ENCODE results near the gene MORN4.
A peak's percentile ranks its signal among the peaks of the same experiment; 100 is the strongest.
"Not testable (repeated sequence)": the region's sequence is repeated elsewhere in the genome, so short reads cannot be mapped to it uniquely, and the experiment has no call there.

The MORN4 gene

DNA sequence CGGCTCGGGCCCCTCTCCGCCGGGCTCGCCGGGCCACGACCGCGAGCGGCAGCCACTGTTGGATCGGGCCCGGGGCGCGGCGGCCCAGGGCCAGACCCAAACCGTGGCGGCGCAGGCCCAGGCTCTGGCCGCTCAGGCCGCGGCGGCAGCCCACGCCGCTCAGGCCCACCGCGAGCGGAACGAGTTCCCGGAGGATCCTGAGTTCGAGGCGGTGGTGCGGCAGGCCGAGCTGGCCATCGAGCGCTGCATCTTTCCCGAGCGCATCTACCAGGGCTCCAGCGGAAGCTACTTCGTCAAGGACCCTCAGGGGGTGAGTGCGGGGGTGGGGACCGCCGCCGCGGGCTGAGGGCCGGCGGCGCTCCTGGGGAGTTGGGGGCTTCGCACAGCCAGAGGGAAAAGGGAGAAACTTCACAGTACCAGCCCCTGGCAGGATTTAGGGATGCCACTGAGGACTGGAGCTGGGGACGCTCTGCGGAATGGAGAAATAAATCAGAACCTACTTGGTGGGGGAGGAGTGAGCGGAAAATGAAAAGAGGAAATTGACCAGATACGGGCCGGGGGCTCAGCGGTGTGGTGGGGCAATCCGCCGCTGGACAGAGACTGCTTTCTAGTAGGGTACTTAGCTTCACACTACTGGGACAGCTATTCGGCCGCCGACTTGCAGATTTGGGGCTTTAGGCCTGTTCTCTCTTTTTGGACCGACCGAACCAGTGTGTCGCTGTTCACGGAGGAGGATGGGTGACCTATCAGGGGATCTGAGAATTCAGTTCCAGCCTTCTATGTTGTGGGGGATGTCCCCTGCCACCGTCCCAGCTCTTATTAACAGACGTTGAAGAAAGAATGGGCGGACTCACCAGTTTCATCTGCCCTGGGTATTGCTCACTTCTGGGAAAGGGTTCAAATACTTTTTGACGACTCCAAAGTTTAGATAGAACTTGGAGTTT, 7.8 kb upstream of the MORN4 start:
- DNase-seq (ENCODE audit: low read depth): no peak

DNA sequence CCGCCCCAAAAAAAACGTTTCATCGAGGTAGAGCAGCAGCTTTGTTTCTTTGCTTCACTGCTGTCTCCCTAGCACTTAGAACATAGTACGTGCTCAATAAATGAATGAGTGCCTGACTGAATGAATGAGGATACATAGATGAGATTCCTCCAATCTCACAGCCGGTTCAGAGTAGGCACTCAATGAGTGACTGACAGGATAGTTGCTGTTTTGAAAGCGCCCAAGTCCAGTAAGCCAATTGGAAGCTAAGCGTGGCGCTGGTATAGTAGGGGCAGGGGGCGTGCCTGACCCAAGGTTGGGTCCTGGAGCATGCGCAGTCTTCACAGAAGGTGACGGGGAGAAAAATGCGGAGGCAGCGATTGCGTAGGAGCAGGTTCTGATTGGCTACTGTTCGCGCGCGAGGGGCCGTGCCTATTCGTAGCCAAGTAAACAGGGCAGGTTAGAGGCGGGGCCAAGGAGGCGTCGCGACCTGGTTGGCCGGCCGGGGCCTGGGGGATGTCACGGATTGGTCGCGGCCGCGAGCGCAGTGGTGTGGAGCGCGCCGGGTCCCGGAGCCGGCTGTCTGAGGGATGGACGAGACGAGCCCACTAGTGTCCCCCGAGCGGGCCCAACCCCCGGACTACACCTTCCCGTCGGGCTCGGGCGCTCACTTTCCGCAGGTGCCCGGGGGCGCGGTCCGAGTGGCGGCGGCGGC, 7.0 kb upstream of the MORN4 start, which contains the start of gene PI4K2A:
Gene PI4K2A (plus strand): TSS at position 498 of the 694 bp plus-strand sequence. CDS start 72 bp downstream, at position 570.
- peak; percentile 98 for DNase-seq (ENCODE audit: low read depth)

DNA sequence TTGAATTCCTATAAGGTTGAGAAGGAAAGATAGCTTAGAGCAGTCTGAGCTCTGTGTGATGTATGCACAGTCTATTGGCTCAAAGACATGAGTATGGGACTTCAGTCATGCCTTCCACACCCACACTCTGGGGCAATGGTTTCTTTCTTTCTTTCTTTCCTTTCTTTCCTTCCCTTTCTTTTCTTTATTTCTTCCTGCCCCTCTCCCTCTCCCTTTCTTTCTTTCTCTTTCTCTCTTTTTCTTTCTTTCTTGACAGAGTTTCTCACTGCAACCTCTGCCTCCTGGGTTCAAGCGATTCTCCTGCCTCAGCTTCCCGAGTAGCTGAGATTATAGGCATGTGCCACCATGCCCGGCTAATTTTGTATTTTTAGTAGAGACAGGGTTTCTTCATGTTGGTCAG, 5.8 kb upstream of the MORN4 start:
- not testable (repeated sequence) for DNase-seq (ENCODE audit: low read depth)

DNA sequence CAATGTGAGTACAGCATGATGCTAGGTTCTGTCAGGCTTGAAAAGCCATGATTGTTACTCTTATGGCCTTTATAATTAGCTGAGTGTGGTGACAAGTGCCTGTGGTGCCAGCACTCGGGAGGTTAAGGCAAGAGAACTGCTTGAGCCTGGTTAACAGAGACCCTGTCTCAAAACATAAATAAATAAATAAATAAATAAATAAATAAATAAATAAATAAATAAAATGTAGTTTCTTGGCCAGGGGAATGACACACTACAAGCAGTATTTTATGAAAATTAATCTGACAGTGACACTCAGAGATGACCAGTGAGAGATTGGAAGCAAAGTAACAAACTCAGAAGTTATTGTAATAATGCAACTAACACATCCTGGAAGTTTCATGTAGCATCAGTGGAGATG, 2.3 kb upstream of the MORN4 start:
- DNase-seq (ENCODE audit: low read depth): no peak

DNA sequence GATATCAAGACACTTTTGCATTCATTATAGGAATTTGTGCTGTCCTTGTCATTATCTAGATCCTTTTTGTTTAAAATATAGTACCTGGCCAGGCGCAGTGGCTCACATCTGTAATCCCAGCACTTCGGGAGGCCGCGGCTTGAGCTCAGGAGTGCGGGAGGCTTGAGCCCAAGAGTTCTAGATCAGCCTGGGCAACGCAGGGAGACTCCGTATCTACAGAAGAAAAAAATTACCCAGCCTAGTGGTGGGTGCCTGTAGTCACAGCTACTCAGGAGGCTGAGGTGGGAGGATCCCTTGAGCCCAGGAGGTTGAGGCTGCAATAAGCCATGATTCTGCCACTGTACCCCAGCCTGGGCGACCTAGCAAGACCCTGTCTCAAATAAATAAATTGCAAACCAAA, 621 bp upstream of the MORN4 start:
- DNase-seq (ENCODE audit: low read depth): no peak

DNA sequence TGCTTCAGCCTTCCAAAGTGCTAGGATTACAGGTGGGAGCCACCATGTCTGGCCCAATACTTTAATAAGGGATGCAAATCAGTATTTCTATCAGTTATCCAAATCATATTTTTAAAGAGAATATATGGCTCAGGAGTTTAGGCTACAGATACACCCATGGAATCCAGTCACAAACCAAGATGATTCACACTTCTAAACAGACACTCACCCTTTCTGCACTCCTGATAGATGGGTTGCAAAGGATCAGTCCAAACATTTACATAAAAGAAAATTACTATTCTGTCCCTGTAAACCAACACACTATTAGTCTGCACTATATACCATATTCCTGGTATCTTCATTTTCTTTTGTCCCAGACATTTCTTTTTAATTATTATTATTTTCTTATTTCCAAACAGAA, 2.2 kb downstream of the MORN4 start:
- DNase-seq (ENCODE audit: low read depth): no peak

DNA sequence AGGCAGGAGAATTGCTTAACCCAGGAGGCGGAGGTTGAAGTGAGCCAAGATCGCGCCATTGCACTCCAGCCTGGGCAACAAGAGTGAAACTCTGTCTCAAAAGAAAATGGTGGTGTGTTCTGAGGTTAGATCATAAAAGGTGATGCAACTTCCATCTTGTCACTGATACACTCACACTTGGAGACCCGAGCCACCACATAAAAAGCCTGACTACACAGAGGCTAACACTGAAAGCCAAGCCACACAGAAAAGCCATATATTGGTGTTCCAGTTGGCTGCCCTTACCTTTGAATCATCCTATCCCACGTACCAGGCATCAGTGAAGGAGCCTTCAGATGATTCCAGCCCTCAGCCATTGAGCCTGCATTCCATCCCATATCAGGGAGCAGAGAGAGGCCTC, 4.0 kb downstream of the MORN4 start:
- no peak for DNase-seq (ENCODE audit: low read depth)

DNA sequence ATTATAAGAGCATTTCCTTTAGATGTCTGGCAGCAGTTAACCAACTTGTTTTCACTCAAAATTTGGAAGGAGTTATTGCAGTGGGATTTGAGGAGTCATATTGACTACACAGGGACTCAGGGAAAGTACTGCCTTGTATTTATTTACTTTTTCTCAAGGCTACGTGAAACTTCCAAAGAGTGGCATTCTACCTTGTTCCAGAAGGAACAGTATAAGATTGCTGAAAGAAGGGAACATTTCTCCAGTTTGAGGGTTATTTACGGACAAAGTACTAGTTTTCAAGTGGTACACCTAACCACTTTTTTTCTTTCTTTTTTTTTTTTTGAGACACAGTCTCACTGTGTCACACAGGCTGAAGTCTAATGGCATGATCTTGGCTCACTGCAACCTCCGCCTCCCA, 5.1 kb downstream of the MORN4 start:
- DNase-seq (ENCODE audit: low read depth): no peak

DNA sequence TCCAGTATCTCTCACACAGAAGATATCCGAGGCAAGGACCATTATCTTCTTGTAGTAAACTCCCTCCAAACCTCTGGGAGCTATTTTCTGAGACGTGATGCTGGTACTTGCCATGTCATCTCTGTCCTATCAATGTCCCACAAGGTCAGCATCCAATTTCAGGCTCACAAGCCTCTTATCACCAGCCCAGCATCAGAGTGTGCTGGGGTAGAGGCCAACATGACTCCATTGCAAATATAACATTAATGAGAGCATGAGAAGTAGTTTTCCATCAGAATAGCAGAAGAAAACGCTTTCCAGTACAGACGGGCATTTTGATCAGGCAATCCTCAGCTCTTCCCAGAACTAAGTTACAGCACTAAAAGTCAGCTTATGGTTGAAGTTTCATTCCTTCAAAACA, 5.6 kb downstream of the MORN4 start:
- DNase-seq (ENCODE audit: low read depth): no peak

DNA sequence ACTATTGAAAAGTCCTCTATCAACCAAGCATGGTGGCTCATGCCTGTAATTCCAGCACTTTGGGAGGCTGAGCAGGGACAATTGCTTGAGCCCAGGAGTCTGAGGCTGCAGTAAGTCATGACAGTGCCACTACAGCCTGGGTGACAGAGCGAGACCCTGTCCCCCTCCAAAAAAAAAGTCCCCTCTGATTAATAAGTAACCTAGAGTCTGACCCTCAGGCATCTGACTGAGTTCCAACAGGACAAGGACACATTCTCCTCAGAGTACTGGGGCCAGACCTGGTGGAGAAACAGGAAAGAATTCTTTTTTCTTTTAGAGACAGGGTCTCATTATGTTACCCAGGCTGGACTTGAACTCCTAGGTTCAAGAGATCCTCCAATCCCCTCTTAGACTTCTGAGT, 10.0 kb downstream of the MORN4 start:
- no peak for DNase-seq (ENCODE audit: low read depth)

DNA sequence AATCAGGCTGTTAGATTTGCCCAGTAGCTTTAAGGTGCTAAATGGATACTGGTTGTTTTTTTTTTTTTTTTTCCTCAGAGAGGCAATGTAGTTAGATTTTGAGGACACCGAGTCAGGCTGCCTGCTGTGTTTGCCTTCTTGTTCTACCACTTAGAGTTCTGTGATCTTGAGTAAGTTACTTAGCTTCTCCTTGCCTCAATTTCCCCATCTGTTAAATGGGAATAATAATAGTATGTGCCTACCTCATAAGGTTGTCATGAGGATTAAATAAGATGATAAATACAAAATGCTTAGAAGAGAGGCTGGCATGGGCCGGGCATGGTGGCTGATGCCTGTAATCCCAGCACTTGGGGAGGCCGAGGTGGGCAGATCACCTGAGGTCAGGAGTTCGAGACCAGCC, 14.6 kb downstream of the MORN4 start:
- no peak for DNase-seq (ENCODE audit: low read depth)

DNA sequence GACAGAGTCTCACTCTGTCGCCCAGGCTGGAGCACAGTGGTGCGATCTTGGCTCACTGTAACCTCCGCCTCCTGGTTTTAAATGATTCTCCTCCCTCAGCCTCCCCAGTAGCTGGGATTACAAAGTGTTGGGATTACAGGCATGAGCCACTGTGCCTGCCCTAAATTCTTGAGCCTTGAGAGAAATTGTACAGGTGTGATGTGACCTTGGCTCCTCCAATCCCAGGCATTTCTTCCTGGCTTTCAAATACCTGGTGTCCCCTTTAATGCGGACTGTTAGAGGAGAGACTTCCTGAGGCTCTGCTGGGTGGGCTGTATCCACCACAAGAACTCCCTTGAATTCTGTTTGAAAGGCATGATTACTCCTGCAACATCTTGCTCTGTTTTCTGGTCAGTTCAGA, 15.0 kb downstream of the MORN4 start:
- DNase-seq (ENCODE audit: low read depth): no peak

DNA sequence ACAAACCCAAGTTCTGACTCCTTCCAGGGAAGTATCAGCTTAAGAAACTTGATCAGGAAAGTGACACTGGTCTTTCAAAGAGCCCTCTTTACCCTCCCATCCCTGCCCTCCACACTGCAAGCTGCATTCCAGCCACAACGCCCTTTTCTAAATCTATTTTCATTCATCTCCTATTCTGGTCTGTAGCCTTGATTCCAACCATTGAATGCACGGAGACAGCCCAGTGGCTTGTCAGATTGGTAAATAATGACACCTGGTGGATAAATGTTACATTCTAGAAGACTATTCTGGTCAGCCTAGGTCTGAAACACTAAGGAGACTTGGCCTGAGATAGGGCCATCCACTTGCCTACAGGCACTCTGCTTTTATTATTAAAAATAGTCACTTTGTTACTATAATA, 20.9 kb downstream of the MORN4 start:
- DNase-seq (ENCODE audit: low read depth): no peak

DNA sequence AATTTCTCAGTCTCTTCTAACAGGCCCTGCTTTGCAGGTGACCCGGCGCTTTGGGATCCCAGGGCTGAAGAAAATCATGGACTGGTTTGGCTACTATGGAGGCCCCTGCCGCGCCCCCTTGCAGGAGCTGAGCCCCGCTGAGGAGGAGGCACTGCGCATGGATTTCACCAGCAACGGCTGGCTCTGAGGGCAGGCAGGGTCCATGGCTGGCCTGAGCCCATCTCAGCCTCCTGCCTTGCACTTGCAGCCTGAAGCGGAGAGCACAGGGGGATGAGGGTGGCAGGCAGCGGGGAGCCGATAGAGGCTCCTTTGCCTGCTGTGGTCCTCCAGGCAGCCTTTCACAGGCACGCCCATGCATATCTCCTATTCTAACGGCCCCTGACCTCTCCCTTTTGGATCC, 21.8 kb downstream of the MORN4 start:
- no peak for DNase-seq (ENCODE audit: low read depth)

DNA sequence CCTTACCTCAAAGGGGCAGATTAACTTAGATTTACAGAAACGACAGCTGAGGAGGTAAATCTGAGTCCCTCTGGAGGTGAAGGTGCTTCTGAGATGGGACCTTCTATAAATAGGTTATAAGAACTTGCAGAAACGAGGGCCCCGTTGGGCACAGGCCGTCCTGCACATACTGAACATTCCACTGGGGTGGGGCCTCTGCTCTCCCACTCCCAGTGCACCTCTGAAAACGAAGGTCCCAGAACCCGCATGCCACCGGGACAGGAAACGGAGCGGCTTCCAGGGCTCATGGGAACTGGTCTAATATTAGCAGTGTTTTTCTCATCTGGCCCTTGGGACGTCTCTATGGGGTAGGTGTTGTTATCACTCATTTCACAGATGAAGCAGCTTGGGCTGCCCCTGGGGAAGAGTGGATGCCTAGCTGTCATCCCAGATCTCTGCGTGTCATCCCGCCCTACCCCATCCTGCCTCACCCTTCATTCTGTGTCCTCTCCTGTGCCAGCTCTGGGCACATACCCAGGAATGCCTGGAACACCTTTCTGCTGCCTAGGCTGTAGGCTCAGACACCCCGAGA, 24.2 kb downstream of the MORN4 start:
- no peak for DNase-seq (ENCODE audit: low read depth)

DNA sequence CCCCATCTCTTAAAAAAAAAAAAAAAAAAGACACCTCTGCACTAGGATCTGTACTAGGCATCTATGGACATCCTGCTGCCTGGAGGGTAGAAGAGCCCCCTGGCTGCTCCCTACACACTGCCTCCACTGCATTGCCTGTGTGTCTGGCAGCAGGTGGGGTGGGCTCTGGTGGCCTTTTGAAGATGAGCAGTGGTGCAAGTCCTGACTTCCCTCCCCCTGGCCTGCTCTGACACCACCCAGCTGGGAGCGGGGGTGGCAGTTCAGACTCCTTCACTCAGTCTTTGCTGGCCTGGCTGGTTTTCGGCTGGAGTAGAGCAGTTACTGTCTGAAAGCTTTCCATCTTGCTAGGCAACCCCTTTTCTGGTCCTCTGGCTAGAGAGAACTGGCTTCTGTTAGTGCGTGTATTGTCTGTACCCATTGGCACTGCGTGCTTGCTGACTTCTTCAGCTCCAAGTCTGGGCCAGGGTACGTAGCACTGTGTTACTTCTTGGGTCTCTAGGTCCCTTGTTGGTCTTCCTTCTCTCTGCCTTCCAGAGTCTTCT, 26.1 kb downstream of the MORN4 start:
- DNase-seq (ENCODE audit: low read depth): no peak

DNA sequence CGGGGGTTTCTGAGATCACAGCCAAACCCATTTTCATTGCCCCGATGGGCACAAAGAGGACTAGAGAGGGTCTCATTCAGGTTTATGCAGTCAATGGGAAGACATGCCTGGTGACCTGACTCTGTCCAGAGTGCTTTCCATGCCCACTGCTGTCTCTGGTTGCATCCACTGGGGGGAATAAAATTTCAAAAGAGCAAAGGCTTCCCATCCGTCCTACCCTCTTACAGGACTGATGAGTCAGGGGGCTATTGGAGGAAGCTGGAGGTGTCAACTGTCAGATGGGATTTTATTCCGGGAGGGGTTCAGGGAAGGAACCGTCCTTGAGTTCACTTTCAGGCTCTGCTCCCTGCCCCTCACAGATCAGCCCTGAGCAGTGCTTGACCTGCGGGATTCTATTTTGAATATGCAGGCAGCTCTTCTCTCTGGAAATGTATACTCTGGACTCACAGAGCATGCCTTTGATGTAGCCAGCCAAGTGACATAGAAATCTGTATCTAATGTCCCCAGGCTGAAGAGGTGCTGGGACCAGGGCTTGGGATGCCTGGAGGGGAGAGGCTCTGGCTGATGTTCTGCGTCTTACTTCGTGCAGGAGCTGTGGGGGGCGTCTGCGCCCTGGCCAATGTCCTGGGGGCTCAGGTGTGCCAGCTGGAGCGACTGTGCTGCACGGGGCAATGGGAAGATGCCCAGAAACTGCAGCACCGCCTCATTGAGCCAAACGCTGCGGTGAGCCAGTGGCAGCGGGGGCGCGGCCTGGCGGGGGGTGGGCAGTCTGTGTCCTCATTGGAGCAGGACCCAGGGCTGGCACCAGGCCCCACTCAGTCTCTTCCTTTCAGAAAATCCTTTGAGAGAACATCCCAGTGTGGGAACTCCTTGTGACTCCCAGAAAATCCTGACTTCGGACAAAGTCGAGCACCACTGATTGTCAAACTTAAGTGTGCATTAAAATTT, 31.8 kb downstream of the MORN4 start:
- no peak for DNase-seq (ENCODE audit: low read depth)

DNA sequence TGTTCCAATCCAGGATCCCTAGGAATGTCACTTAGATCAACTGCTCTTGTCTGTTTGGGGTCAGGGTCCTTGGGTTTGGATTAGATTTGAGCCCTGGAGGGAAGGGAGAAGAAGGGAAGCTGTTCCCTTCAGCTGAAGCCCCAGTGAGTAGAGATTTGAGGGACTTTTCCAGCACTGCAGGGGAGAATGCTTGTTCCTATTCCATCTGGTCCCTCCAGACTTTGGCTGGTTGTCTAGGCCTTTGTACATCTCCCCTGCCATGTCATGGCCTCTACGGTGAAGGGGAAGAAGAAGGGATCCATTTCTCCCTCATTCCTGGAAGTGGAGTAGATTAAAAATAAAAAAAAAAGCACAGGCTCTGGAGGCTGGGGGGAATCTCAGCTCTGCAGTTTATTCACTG, 32.7 kb downstream of the MORN4 start:
- DNase-seq (ENCODE audit: low read depth): no peak

DNA sequence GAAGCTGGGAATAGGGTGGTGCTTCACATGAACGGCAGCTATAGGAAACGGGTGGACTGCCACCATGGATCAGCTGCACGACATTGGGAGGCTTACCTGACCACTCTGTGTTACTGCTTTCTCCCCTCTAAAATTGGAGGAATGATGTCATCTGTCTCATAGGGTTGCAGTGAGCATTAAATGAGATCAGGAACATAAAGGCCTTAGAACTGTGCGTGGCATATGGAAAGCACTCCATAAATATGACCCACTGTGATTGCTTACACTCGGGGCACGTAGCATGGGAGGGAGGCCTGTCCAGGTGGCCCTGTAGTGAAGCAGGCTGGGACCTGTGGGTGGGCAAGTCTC, 34.1 kb downstream of the MORN4 start:
- no peak for DNase-seq (ENCODE audit: low read depth)

DNA sequence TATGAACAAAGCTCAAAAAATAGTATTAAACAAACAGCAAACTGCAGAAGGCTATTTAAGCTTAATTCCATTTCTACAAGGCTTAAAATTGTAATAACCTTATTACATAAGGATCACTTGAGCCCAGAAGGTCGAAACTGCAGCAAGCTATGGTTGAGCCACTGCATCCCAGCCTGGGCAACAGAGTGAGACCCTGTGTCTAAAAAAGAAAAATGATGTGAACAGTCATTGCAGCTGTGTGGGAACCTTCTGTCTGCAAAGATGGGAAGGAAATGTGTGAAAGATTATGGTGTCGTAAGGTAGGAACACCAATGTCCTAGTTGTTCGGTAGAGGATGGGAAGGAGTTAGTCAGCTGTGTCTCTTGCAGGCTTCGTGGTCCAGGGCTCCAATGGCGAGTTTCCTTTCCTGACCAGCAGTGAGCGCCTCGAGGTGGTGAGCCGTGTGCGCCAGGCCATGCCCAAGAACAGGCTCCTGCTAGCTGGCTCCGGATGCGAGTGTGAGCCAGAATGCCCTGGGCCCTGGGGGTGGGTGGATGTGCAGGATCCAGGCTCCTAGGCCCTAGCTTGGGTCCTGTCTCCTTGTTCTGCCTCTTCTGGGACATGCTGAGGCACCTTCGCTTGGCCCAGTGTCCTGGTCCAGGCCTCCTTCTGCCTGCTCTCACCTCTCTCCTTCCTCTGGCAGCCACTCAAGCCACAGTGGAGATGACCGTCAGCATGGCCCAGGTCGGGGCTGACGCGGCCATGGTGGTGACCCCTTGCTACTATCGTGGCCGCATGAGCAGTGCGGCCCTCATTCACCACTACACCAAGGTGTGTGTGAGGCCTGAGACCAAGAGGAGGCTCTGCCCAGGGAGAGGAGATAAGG, 34.7 kb downstream of the MORN4 start:
- no peak for DNase-seq (ENCODE audit: low read depth)

DNA sequence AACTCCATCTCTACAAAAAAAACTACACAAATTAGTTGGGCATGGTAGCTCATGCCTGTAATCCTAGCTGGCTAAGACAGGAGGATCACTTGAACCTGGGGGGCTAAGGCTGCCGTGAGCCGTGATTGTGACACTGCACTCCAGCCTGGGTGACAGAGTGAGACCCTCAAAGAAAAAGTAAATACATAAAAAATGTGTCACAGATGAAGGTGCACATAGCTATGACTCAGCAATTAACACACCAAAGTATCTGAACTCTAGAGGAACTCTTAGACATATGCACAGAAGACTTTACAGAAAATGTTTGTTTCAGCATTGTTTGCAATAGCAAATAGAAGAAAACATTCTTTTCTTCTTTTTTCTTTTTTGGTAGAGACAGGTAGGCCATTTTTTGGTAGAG, 35.5 kb downstream of the MORN4 start:
- no peak for DNase-seq (ENCODE audit: low read depth)
